ENCODE results near the gene CCDC12. TPM values are rescaled to one million over a fixed set of nuclear protein-coding genes. Genes with fewer than 3 reads are reported as not detected.

The CCDC12 gene
- total and polyA plus RNA-seq, 3 donors from 2014 or later, result 43.3 to 66.6 (median 59.6) TPM

GRCh38 chr3:47003461-47004368 is 27.2 kb upstream of the CCDC12 start:
- no peaks in the 10 kb centered on the region for H3K27me3 ChIP-seq
- H3K27ac ChIP-seq, result no peak overlapping the region
- DNase-seq, result no peak
- intact Hi-C loops (cut with DNase I; ENCODE audit: low total_unique reads), result no loop called here
- no peak overlapping the region for H3K4me3 ChIP-seq
- no peaks in the 10 kb centered on the region for H3K36me3 ChIP-seq (ENCODE audit: low read depth, missing control alignments)
- no peaks in the 10 kb centered on the region for H3K9me3 ChIP-seq
- peaks cover 5% of the 10 kb centered on the region for H3K4me1 ChIP-seq
- TF ChIP-seq POLR2A (IDR thresholded peaks at IDR 0.05) (no peak), CTCF (IDR thresholded peaks at IDR 0.05) (no peak)
- 93% methylated on average over 24 to 27 of the region's 27 CpGs for WGBS, 2 donors

- TF ChIP-seq POLR2A (IDR thresholded peaks at IDR 0.05) (no peak), CTCF (IDR thresholded peaks at IDR 0.05) (no peak)
- Histone ChIP-seq H3K27ac (no peak overlapping the region), H3K4me1 (no peaks in the 10 kb centered on the region), H3K9me3 (no peaks in the 10 kb centered on the region), H3K36me3 (ENCODE audit: low read depth, missing control alignments) (no peaks in the 10 kb centered on the region), H3K27me3 (no peaks in the 10 kb centered on the region), H3K4me3 (no peak overlapping the region)
- WGBS, 2 donors, result 89% methylated on average over 9 of the region's 10 CpGs; no CpG with 5 or more reads in 1 of the 2 donors
- no peak for DNase-seq
- intact Hi-C loops (cut with DNase I; ENCODE audit: low total_unique reads), result no loop called here
These were observed 26.5 kb upstream of the CCDC12 start for GRCh38 chr3:47003056-47003410.

GRCh38 chr3:47002171-47003055 is 25.9 kb upstream of the CCDC12 start:
- H3K27me3 ChIP-seq, result no peaks in the 10 kb centered on the region
- intact Hi-C loops (cut with DNase I; ENCODE audit: low total_unique reads), result no loop called here
- 88 to 94% methylated on average over 7 to 29 of the region's 35 CpGs for WGBS, 2 donors
- no peak overlapping the region for H3K4me3 ChIP-seq
- no peak overlapping the region for H3K27ac ChIP-seq
- H3K4me1 ChIP-seq, result no peaks in the 10 kb centered on the region
- DNase-seq, result no peak
- no peaks in the 10 kb centered on the region for H3K36me3 ChIP-seq (ENCODE audit: low read depth, missing control alignments)
- H3K9me3 ChIP-seq, result no peaks in the 10 kb centered on the region
- TF ChIP-seq CTCF (IDR thresholded peaks at IDR 0.05) (no peak), POLR2A (IDR thresholded peaks at IDR 0.05) (no peak)

GRCh38 chr3:47001731-47002170 is 25.2 kb upstream of the CCDC12 start:
- H3K4me3 ChIP-seq, result no peak overlapping the region
- intact Hi-C loops (cut with DNase I; ENCODE audit: low total_unique reads), result no loop called here
- H3K9me3 ChIP-seq, result no peaks in the 10 kb centered on the region
- no peaks in the 10 kb centered on the region for H3K27me3 ChIP-seq
- H3K4me1 ChIP-seq, result no peaks in the 10 kb centered on the region
- no peak for DNase-seq
- WGBS, 2 donors, result 88 to 93% methylated on average over 8 to 16 of the region's 16 CpGs
- TF ChIP-seq CTCF (IDR thresholded peaks at IDR 0.05) (no peak), POLR2A (IDR thresholded peaks at IDR 0.05) (no peak)
- H3K36me3 ChIP-seq (ENCODE audit: low read depth, missing control alignments), result no peaks in the 10 kb centered on the region
- H3K27ac ChIP-seq, result no peak overlapping the region
